ENCODE results near the gene SRD5A1.

The SRD5A1 gene

DNA sequence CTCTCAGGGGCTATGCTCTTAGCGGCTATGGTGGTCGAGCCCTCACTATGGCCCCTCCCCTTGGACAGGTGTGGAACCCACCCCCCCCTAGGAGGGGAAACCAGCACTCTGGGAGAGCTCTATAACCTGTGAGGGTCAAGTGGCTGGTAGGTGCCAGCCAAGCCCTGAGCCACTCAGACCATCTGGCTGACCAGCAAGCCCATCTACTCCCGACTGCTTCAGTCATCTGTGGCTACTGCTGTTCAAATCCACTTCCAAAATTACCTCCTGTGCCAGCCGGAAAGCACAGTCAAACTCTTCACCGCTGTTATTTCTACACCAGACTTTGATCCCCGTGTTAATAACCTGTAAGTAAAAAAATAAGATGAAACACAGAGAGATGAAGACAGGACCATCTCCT, 28.9 kb upstream of the SRD5A1 start:
- no peak for DNase-seq (ENCODE audit: low spot score)

DNA sequence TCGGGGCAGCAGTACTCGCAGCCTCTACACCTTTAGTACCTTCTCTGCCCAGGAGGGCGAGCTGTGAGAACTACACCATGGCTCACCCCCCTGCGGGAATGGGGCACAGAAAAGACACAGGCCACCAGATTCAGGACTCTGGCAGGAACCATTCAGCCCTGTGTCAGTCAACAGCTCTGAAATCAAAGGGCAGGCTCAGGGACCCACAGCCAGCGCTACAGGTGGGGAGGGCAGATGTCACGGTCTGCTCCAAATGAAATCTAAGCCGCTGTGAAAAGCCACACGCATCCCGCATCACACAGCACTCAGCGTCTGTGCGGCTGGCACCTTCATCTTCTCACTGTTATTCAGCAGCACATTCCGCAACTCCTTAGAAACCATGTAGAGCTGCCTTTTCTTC, 28.3 kb upstream of the SRD5A1 start:
- no peak for DNase-seq (ENCODE audit: low spot score)

DNA sequence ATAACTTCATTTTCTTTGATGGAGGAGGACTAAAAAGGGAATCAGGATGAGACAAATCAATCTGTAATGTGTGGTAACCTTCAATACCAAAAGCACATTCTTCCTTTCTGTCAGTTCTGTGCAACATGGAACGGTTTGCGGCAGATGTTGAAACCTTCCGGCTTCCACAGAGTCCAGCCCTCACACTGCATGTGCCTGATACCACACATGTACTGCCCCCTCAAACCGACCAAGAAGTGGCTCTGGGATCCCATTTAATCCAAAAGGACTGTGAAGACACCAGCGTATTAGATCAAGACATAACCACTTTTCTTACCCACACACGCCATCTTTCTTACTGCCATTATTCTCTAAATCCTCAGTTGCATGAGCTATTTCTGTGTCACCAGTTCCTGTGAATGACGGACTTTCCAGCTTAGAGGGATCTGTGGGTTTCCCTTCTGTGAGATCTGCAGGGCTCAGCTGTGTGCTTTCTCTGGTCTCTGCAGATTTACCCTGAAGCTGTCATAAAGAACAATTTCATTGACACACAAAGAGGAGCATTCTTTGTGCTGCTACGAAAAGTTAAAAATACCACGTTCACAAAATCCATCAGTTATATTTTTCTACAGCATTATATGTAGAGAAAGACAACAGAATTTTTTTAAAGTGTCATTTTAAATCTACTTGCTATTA, 26.2 kb upstream of the SRD5A1 start:
- no peak for DNase-seq (ENCODE audit: low spot score)

DNA sequence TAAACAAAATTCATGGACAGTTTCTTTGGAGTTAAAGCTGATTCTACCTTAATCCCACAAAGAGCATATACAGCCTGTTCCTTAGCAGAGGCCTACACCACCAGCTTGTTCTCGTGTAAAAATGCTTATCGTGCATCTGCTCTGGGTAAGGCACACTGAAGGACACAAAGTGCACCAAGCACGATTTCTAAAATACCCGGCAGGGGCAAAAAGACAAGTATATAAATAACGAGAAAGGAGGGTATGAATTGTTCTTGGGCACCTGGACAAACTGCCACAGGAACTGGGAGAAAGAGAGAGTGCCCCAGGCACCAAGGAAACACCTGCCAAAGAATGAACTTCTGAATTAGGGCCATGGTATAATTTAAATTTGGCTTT, 25.7 kb upstream of the SRD5A1 start:
- DNase-seq (ENCODE audit: low spot score): no peak

DNA sequence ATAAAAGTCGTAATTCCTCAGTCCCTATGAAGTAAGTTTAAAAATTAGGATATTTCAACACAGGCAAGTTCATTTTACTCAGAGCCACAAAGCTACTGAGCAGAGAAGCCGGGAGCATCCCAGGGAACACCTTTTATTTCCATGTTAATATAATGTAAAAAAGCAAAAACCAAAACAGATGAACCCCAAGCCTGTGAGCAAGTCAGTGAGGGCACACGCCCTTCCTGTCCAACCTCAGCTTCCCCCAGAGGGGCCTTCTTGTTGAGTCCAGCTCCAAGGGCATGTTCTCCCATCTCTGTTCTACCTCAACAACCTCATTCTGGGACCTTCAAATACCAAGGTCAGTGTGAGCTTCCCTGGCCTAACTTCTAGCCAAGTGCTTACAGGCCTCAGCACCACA, 25.2 kb upstream of the SRD5A1 start:
- DNase-seq (ENCODE audit: low spot score): no peak

DNA sequence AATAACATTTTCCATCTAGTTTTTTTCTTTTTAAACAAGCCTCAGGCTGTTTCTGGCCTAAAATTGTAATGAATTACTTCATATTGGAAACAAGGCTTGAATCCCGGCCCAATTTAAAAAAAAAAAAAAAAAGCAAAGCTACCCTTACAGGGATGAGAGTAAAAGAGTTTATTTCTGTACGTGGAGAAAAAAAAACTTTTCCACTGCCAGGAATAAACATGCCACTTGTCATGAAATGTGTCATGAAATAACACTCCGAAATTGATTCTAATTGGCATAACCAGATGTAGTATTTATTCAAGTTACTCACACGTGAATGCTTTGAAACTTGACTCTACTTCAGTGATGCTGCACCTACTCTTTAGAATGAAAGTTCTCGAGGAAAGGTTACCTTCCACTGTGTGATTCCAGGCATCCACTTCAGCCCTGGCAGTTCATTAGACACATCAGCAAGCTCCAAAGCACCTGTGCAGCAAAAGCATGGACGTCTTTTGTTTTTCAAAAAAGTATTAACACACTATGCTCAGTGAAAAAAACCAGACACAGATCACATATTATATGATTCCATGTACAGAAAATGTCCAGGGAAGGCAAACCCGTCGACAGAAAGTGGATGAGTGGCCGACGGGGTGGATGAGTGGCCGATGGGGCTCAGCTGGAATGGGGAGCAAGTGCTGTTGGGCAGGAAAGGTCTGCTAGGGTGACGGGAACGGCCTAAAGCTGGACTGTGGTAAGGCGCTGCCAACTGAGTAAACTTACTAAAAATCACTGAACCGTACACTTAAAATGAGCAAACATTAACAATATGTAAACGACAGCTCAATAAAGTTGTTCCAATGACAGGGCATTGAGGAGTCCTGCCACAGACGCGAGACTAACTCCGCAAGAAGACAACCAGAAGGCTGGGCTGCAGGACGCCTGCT, 21.6 kb upstream of the SRD5A1 start:
- DNase-seq (ENCODE audit: low spot score): no peak

DNA sequence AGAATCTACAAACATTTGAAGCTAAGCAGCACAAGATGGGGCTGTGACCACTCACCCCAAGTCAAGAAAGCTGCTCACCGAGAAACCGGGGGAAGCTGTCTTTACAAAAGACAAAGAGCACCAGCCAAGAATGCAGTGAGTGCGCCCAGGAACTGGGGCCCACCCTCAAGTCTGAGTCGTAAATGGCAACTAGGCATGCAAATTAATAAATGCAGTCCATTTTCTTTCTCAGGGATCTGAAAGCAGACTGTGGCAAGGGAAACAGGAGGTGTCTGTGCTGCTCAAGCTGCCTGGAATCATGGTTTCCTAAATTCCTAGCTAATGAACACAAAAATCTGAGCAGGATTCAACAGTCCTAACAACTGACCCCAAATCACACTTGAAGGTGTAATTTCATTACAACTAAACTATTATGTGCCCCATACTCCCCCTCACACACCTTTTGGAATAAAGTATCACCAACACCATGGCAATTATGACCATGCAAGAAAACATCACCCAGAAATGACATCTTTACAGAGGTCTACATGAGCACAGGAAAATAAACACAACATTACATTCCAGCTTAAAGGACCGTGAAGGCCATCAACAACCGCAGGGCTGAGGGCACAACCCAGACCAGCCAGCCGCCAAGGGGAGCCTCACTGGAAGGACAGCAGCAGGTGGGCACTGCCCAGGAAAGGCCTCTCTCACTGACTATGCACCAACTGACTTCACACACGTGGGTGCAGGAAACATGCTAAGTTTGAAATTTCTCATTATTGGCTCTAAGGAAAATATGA, 18.0 kb upstream of the SRD5A1 start:
- no peak for DNase-seq (ENCODE audit: low spot score)

DNA sequence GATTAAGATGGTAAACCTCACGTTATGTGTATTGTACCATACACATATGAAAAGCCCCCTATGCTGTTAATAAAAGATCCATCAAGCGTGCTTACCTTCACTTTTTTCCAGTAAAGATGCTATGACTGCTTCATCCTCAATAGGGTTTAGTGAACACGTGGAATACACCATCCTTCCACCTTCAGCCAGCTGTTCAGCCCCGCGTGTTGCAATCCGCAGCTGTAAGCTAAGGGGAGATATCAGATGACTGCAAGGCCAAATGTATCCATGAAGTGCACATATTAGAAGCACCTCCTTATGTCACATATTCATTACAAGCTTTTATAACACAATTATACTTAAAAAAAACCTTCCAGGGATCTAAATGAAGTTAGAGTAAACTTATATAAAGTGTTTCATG, 16.6 kb upstream of the SRD5A1 start:
- DNase-seq (ENCODE audit: low spot score): no peak

DNA sequence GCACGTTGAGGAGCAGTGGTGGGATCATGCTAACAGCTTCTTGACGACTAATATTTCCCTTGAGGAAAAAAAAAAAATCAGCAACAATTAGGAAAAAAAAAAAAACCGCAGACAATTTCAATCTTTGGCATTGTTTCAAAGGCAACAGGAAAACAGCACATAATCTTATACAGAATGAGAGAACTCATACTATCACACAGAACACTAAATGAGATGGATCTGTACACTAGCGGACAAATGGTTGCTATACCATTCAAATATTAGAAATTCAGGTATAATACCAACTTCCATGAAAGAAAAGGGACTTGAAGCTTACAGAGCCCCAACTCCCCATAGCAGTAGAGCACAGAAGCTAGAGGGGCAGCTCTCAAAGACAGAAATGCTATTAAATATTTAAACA, 10.0 kb upstream of the SRD5A1 start:
- no peak for DNase-seq (ENCODE audit: low spot score)

DNA sequence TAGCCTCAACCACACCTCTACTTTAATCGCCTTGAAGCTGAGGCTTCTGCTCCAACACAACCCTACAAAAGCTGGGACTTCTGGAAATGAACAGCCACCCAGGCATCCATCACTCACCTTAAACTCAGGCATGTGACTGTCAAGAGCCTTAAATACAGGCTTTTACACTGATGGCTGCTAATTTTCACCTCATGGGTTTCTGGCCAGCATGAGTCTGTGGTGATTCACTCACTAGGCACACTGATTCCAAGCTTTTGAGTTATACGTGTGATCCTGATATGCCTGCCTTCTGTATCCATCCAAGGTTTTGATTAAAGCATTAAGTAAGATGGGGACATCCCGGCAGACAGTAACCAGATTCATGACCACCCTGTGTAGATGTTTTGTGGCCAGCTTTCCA, 9.3 kb upstream of the SRD5A1 start:
- no peak for DNase-seq (ENCODE audit: low spot score)

DNA sequence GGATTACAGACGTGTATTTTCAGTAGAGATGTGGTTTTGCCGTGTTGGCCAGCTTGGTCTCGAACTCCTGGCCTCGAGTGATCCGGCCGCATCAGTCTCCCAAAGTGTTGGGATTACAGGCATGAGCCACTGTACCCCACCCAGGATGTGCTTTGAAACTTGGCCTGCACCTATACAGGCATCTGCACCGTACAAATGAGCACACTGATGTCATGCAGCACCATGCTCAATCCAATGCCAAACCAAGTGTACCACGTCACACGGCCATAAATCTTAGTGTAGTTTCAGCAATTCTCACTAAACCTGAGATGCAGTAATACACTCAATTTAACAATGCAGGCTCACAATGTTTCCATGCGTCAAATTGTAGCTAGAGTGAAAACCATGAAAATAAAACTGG, 6.7 kb upstream of the SRD5A1 start:
- no peak for DNase-seq (ENCODE audit: low spot score)

DNA sequence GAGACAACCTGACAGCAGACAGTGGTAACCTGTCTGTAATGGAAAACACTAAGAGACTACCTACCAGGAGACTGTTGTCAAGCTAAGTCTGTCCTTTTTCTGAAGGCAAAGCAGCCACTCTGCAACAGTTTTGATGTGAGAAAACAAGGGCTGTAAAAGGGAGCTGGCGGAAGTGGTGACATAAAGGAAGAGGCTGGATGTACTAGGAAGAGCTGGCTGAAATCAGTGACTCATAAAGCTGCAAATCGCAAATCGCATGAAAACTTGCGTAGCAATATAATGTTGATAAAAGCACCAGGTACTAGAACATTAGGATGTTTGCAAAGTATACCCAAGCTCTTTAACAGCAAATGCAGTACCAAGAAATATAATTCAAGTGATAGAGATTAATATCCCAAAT, 1.8 kb upstream of the SRD5A1 start:
- no peak for DNase-seq (ENCODE audit: low spot score)

DNA sequence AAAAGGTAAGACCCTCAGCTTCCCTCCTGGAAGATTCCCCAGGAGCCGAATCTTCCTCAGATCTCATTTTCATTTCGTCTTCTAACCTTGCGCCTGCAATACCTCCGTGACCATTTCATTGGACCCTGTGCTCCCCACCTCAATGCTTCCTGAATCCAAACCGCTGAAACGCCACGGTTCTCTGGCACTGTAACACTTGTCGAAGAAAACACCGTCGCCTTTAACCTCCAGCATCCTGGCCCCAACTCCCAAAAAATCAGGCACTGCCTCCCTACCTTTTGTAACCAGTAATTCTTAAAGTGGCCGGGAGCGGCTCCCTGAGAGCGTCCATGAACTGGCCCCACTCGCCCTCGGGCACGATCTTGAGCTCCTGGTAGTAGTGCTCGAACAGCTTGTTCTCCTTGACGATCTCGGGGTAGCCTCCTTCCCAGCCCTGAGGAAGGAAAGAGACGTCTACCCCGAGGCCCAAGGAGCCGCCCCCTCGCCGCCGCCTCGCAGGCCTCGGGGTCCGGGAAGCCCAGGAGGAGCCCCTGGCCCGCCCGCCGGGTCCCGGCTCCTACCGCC, 834 bp upstream of the SRD5A1 start:
- DNase-seq (ENCODE audit: low spot score): peak; percentile 59

DNA sequence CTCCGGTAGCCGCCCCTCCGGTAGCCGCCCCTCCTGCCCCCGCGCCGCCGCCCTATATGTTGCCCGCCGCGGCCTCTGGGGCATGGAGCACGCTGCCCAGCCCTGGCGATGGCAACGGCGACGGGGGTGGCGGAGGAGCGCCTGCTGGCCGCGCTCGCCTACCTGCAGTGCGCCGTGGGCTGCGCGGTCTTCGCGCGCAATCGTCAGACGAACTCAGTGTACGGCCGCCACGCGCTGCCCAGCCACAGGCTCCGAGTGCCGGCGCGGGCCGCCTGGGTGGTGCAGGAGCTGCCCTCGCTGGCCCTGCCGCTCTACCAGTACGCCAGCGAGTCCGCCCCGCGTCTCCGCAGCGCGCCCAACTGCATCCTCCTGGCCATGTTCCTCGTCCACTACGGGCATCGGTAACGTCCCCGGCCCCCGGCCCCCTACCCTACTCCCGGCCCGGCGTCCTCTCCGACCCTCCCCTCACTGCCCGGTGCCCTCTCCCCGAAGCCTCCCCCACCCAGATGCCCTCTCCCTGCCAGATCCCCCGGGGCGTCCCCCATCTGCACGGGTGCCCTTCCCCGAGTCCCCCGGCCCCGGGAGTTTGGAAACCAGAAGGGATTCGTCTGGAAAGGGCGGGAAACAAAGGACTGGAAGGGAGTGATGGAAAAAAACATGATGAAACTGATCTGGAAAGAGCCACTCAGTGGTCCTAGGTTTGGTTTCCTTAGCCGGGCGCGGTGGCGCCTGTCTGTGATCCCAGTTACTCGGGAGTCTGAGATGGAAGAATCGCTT, 417 bp downstream of the SRD5A1 start:
- peak; percentile 64 for DNase-seq (ENCODE audit: low spot score)

DNA sequence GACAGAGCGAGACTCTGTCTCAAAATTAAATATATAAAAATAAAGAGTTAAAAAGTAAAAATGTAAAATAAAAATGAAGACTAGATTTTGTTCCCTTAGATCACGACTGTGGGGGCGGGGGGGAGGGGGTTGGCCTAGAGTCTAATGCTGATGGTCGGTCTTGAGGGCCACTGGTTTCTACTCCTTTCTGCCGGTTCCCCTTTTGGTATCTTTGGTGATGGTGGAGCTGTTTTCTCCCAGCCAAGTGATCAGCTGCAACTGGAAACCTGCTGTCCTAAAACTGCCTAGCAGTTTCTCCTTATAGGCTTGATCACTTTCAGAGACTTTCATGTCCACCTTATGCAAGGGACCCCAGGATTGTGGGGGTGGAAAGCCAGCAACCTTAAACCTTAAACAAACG, 1.1 kb downstream of the SRD5A1 start:
- DNase-seq (ENCODE audit: low spot score): peak; percentile 31

DNA sequence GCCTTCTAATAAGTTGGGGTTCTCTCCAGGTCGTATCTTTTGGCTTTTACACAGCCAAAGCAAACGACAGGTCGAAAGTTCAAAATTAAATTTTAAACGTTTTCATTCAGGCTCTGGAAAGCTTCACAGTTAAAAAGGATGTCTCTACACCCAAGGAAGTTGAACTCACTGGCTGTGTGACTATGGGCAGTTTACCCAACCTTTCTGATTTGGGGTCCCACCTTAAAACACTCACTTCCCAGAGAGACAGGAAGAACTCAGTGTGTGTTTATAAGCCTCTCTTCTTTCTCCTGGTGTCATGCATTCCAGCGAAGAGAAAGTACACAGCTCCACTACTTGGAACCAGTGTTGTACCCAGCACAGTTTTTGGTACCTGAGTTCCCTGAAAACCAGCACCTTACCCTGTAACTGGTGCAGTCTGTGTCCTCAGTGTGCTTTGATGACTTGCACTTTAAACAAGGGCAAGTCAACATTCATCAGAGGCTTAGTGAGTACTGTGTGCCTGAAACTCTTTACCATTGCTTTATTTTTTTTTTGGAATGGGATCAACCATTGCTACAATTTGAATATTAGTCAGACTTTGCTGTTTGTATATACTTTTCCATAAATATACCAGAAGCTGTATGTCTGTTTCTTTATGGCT, 1.7 kb downstream of the SRD5A1 start:
- DNase-seq (ENCODE audit: low spot score): no peak

DNA sequence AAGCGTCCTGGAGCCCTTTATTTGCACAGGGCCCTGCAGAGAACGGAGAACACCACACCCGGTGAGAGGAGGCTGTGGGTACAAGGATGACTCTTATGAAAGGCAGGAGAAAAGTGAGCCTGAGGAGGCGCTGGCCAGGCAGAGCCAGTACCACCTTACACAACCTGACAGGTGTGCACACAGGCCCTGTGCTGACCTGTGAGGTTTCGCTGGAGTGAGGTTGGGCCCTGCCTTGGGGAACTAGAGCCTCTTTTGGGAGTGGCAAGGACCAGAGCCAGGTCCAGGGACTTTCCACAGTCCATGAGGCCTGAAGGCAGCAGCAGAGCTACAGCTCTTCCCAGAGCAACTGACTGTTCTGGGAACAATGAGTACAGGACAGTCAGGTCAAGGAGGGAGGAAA, 3.1 kb downstream of the SRD5A1 start:
- DNase-seq (ENCODE audit: low spot score): no peak

DNA sequence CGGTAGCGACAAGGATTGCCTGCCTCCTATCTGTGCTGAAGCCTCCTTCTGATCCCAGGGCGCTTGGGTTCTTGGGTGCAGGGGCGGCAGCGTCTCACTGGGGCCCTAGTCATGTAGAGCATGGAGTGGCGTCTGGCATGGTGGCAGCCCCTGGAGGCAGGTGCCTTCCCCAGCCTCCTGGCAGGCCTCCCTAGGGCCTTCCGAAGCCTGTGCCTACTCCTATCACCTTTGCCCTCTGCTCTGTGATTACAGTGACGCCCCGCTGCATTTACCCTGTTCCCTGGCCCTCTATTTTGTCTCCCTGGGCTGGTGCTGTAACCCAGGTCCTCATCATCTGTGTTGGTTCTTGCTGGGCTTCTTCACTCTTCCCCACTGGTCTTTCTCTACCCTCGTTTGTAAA, 3.8 kb downstream of the SRD5A1 start:
- no peak for DNase-seq (ENCODE audit: low spot score)

DNA sequence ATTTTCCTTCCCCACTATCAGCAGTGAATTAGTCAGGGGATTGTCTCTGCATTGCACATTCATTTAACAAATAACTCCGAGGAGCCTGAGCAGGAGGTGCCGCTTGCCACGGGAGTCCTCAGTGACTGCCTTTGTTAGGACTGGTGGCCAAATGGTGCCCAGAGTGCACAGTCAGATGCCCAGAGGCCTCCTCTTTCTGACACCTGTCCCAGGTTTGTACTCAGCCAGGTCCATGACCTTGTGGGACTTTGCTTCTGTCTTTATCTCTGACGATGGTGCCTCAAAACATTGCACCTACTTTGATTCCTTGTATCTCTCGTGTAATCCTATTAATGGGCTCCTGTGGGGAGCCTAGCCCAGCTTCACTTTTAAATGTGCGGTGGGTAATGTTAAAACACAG, 4.3 kb downstream of the SRD5A1 start:
- DNase-seq (ENCODE audit: low spot score): no peak

DNA sequence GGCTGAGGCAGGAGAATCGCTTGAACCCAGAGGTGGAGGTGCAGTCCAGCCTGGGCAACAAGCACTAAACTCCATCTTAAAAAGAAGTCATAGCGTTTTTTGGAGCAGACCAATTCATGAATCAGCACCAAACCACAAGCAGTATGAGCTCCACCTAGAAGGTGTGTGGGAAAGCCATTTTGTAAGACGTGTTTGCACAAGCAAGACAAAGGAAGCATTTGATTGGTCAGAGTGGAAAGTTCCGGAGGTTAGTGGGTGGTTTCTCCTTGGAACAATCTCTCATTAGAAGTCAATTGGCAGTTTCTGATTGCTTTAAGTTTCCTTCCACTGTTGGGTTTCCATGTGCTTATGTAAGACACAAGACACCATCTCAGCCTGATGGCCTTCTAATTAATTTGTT, 5.0 kb downstream of the SRD5A1 start:
- DNase-seq (ENCODE audit: low spot score): no peak

DNA sequence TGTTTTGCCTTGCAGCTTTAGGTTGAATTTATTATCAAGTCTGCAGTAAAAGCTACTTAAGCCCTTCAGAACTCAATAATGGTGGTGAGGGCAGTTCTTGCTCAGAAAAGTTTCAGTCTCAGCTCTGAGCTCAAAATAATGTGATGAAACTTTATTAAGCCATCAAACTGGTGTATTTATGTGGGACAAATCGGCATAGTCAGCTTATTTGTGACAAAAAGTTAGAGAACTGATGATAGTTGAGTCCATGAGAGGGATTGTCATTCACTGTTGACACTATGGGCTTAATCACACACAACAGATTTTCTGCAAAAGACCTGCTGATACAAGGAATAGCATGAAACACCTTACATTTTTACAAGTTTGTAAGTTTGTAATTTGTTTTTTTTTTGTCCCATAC, 9.4 kb downstream of the SRD5A1 start:
- DNase-seq (ENCODE audit: low spot score): no peak
